ENCODE measurements around the gene DDX10.

DNA sequence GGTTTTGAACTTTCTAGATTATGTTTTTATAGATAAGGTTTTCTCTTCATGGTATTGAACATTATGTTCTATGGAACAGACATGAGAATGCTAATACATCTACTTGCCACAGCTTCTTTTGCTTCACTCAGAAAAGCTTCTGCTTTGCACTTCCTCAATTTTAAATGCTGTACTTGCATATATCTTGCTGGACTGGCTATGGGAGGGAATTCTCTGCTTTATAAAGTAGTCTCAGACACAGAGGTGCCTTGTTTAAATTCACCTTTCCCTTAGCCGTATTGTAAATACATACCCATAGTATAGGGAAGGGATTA is 173.9 kb downstream of the DDX10 start:
- TF ChIP-seq CXXC5 (CRISPR knock-in tag; IDR thresholded peaks at IDR 0.05) (no peak), ZFX (CRISPR knock-in tag; IDR thresholded peaks at IDR 0.05) (no peak), ZNF24 (IDR thresholded peaks at IDR 0.05) (no peak), ZSCAN29 (IDR thresholded peaks at IDR 0.05) (no peak), FOSL1 (tag; conservative IDR thresholded peaks at IDR 0.05) (no peak), GABPB1 (CRISPR knock-in tag; IDR thresholded peaks at IDR 0.05) (no peak), TAF15 (IDR thresholded peaks at IDR 0.05; ENCODE audit: low read depth, low read length) (no peak), SMAD4 (CRISPR knock-in tag; conservative IDR thresholded peaks at IDR 0.05) (no peak)
- TF ChIP-seq, protein P1, sequence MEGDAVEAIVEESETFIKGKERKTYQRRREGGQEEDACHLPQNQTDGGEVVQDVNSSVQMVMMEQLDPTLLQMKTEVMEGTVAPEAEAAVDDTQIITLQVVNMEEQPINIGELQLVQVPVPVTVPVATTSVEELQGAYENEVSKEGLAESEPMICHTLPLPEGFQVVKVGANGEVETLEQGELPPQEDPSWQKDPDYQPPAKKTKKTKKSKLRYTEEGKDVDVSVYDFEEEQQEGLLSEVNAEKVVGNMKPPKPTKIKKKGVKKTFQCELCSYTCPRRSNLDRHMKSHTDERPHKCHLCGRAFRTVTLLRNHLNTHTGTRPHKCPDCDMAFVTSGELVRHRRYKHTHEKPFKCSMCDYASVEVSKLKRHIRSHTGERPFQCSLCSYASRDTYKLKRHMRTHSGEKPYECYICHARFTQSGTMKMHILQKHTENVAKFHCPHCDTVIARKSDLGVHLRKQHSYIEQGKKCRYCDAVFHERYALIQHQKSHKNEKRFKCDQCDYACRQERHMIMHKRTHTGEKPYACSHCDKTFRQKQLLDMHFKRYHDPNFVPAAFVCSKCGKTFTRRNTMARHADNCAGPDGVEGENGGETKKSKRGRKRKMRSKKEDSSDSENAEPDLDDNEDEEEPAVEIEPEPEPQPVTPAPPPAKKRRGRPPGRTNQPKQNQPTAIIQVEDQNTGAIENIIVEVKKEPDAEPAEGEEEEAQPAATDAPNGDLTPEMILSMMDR (IDR thresholded peaks at IDR 0.05 in 2 of 3, conservative IDR thresholded peaks at IDR 0.05 in 1 of 3; ENCODE audit: insufficient read depth in 2 of 3, low read depth in 1 of 3, low read length in 3 of 3), result no peak
